Measurements from ENCODE around the gene DLGAP3. TPM values are rescaled to one million over a fixed set of nuclear protein-coding genes. Genes with fewer than 3 reads are reported as not detected.

DLGAP3 gene
- total RNA-seq, 1 experiment from 2014 or later: not detected

DNA sequence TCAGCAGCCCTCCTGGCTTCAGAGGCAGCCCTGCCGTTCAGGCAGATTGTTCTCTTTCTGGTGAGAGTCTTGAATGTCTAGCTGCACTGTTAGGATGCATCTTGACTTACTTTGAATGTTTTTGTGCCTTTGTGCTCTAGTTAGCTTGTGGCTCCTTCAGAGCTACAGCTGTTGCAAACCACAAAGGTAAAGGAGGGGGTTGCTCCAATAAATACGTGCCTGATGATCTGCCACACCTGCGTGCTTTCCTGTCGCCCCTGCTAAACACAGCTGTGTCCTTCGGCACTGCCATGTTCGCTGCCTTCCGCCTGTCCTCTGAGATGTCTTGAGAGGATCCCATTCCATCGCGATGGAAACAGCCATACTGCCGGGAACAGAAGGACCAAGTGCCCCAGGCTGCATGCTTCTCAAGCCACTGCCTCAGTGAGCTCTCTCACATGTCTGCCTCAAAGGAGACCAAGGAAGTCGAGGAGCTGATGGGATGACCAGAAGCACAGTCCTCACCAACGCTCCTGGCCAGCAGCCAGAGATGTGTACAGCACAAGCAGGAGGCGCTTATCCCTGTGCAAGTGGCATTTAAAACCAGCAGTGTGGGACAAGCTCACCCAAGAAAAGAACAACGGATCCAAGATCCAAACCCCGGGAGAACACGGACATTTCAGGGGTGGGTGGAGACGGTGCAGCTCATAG, 57.9 kb downstream of the DLGAP3 start:
- DNase-seq (ENCODE audit: low spot score): no peak
- no peaks in the 10 kb centered on the region for H3K4me1 ChIP-seq (ENCODE audit: insufficient read depth, low read length, poor library complexity, severe bottlenecking)
- TF ChIP-seq CTCF (conservative IDR thresholded peaks at IDR 0.05; ENCODE audit: low read depth, low read length) (no peak), EZH2 (IDR thresholded peaks at IDR 0.05; ENCODE audit: borderline replicate concordance, low read depth, low read length, poor library complexity, severe bottlenecking) (no peak)
- peaks cover 55% of the 10 kb centered on the region for H3K27me3 ChIP-seq (replicated peaks; ENCODE audit: insufficient read depth, low read depth, low read length, poor library complexity)
- ChIA-PET CTCF (no interaction called here), POLR2A (ENCODE audit: low non-redundant PET) (no interaction called here)
- H3K27ac ChIP-seq (ENCODE audit: low read depth, low read length, poor library complexity, severe bottlenecking): no peak overlapping the region
- H3K36me3 ChIP-seq (ENCODE audit: insufficient read depth, low read length, poor library complexity, severe bottlenecking): no peaks in the 10 kb centered on the region
- no peak overlapping the region for H3K4me3 ChIP-seq (ENCODE audit: low read depth, low read length, poor library complexity, severe bottlenecking)
- BruUV-seq (replicated peaks): no TSS peak
- intact Hi-C loops (cut with micrococcal nuclease; ENCODE audit: unreplicated experiment): no loop called here
- H3K9me3 ChIP-seq (ENCODE audit: low read depth, low read length, poor library complexity, severe bottlenecking): no peaks in the 10 kb centered on the region

GRCh38 chr1:34870395-34870794, 59.1 kb downstream of the DLGAP3 start:
- Histone ChIP-seq H3K27ac (ENCODE audit: low read depth, low read length, poor library complexity, severe bottlenecking) (no peak overlapping the region), H3K9me3 (ENCODE audit: low read depth, low read length, poor library complexity, severe bottlenecking) (no peaks in the 10 kb centered on the region), H3K27me3 (replicated peaks; ENCODE audit: insufficient read depth, low read depth, low read length, poor library complexity) (peaks cover 44% of the 10 kb centered on the region), H3K36me3 (ENCODE audit: insufficient read depth, low read length, poor library complexity, severe bottlenecking) (no peaks in the 10 kb centered on the region), H3K4me3 (ENCODE audit: low read depth, low read length, poor library complexity, severe bottlenecking) (no peak overlapping the region), H3K4me1 (ENCODE audit: insufficient read depth, low read length, poor library complexity, severe bottlenecking) (no peaks in the 10 kb centered on the region)
- no TSS peak for BruUV-seq (replicated peaks)
- CTCF ChIA-PET: no interaction called here
- intact Hi-C loops (cut with micrococcal nuclease; ENCODE audit: unreplicated experiment): no loop called here
- DNase-seq (ENCODE audit: low spot score): no peak
- TF ChIP-seq EZH2 (IDR thresholded peaks at IDR 0.05; ENCODE audit: borderline replicate concordance, low read depth, low read length, poor library complexity, severe bottlenecking) (no peak), CTCF (conservative IDR thresholded peaks at IDR 0.05; ENCODE audit: low read depth, low read length) (no peak)
- POLR2A ChIA-PET (ENCODE audit: low non-redundant PET): interaction anchor here (0.7 kb wide), 1 partner anchor 974 kb away, joined by 6 read pairs; no protein-coding TSS in a partner anchor

DNA sequence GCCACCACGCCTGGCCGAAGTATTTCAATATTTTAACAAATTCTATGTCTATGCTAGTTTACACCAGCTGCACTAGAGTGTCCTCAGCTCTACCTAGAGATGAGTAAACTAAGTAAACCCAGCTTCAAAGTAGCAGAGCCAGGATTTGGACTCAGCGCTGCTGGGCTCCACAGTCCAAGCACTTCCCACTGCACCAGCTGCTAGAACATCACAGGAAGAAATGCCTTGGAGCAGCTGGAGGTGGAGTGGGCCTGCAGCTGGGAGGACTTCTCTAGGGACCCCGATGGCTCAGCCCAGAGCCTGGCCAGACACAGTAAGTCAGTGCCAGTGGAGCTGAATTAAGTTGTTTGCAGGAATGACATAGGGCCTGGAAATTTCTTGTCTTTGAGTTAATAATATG, 59.7 kb downstream of the DLGAP3 start:
- Histone ChIP-seq H3K27me3 (replicated peaks; ENCODE audit: insufficient read depth, low read depth, low read length, poor library complexity) (peaks cover 37% of the 10 kb centered on the region), H3K4me3 (ENCODE audit: low read depth, low read length, poor library complexity, severe bottlenecking) (no peak overlapping the region), H3K36me3 (ENCODE audit: insufficient read depth, low read length, poor library complexity, severe bottlenecking) (no peaks in the 10 kb centered on the region), H3K27ac (ENCODE audit: low read depth, low read length, poor library complexity, severe bottlenecking) (no peak overlapping the region), H3K9me3 (ENCODE audit: low read depth, low read length, poor library complexity, severe bottlenecking) (no peaks in the 10 kb centered on the region), H3K4me1 (ENCODE audit: insufficient read depth, low read length, poor library complexity, severe bottlenecking) (no peaks in the 10 kb centered on the region)
- intact Hi-C loops (cut with micrococcal nuclease; ENCODE audit: unreplicated experiment): no loop called here
- DNase-seq (ENCODE audit: low spot score): no peak
- BruUV-seq (replicated peaks): no TSS peak
- POLR2A ChIA-PET (ENCODE audit: low non-redundant PET): interaction anchor here (0.7 kb wide), 1 partner anchor 974 kb away, joined by 6 read pairs; no protein-coding TSS in a partner anchor
- no peak for TF ChIP-seq CTCF (conservative IDR thresholded peaks at IDR 0.05; ENCODE audit: low read depth, low read length)
- TF ChIP-seq EZH2 (IDR thresholded peaks at IDR 0.05; ENCODE audit: borderline replicate concordance, low read depth, low read length, poor library complexity, severe bottlenecking): no peak
- CTCF ChIA-PET: no interaction called here
